GM12873 (cell line): ENCODE measurements around the gene DHCR24.

Experiments
- CTCF ChIP-seq: IDR thresholded peaks from 2 replicates; pipeline ENCODE4 v1.5.1; 2012; ENCODE audit warnings: low read depth, mild to moderate bottlenecking, moderate library complexity, low read length, control low read depth; ENCODE audit not compliant: insufficient read depth; ENCODE audit errors: missing control alignments

DHCR24 gene

DNA sequence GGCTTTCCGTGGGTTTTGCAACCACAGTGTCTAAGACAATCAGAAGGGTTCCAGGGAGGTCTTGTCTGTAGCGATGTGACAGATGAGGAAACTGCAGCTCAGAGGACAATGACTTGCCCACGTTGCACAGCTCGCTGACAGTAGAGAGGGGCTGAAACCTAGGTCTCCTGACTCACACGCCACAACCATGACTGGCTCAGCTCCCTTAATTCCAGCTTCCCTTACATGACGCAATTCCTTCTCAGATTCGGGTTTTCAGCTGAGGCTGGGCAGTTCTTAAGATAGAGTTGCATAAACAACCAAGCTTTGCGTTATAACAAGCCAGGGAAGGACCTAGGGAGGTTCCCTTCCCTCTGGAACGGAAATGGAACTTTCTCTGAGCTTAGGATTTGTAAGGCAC lies 36.3 kb downstream of the DHCR24 start:
- no peak for TF ChIP-seq CTCF

DNA sequence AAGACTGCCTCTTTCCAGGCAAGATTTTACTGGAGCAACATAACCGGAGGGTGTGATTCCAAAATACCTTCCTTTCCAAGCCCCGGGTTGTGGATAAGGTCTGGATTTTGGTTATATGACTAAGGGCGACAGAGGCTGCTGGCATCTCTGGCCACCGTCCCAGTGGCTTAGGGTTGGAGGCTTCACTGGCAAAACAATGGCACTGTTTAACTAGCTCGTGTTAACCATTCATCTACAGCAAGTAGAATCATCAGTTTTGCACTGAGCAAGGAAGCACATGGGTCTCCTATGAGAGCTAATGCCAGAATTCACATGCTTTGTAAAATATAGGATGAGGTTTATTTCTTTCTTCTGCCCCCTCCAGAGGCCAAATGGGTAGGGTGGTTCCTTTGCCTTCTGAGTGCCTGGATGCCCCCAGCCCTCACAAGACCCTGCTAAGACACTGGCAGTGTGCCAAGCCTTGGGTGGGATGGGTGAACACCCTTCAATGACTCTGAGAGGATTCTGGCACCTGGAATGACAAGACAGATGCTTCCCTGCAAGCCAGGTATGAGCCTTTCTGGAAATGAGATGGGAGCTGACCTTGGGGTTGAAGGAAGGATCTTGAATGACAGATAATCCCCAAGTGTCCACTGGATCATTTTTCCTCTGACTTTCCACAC lies 36.8 kb downstream of the DHCR24 start:
- TF ChIP-seq CTCF: no peak

- TF ChIP-seq CTCF: no peak
Measured at GRCh38 chr1:54849219-54850068, 37.6 kb downstream of the DHCR24 start.

DNA sequence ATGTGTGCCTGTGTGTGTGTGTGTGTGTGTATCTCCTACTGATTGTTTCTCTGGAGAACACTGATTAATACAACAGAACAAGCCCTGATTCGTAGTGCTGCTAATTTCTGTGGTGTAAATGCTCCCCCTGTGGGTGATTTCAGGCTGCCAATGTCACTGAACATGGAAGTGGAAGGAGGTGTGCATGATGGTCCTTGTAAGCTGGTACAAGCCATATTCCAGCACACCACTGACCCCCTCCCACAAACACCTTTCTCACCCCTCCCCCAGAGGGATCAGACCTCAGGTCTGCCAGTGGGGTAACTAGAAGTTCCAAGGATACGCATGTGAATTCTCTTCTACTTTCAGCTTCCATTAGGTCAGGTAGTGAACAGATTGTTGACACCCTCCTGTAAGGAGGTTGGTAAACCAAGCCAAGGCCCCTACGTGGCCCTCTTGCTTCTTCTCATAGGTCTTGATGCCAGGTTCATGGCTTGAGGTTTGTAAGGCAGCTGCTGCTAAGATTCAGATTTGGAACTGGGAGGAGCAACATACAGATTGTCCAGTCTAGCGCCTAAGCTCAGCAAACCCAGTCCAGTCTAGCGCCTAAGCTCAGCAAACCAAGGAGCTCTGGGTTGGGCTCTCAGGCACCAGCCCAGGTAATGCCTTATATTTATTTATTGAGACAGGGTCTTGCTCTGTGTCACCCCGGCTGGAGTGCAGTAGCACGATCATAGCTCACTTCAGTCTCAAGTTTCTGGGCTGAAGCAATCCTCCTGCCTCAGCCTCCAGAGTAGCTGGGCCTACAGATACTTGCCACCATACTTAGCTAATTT lies 38.7 kb downstream of the DHCR24 start:
- TF ChIP-seq CTCF: no peak

DNA sequence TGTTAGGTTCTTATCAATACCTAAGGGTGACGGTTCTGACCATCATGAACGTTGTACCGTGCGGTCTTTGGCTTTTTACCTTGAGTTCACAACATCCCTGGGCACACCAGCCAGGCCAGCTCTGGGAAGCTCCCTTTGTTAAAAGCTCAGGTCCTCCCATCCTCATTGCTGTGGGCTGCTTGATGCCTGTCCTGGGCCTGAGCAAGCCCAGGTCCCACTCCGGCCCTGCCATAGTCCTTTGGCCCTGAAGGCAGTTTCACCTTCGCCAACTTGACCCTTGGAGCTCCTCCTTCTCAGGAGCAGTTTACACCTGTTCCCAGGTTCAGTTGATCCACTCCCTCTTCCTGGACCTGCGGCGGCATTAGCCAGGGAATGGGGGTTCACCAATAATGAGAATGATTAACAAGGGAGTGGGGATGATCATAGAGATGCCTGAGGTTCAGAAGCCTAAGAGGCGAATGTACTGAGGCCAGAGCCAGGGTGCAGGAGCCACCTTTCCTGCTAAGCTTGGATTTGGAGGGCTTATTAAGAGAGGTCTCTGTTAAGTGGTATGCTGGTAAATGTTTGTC lies 40.2 kb downstream of the DHCR24 start:
- TF ChIP-seq CTCF: no peak

GRCh38 chr1:54846301-54846700 lies 40.7 kb downstream of the DHCR24 start:
- no peak for TF ChIP-seq CTCF

GRCh38 chr1:54845772-54846171 lies 41.2 kb downstream of the DHCR24 start:
- no peak for TF ChIP-seq CTCF
